Trophoblast cell (in vitro differentiated cells and primary cell): ENCODE data around the gene NT5C1B.

Source experiments
- DNase-seq, 2 donors: peaks; one replicate each; pipeline ENCODE4 v3.0.0-alpha.2; 2016
- H2AFZ ChIP-seq: 2 replicates; pipeline ENCODE4 v1.6.1; 2013; ENCODE audit warnings: low read length, moderate library complexity, mild to moderate bottlenecking; ENCODE audit not compliant: insufficient read depth, poor library complexity
- H2AK5ac ChIP-seq: 2 replicates; pipeline ENCODE4 v1.6.1; 2013; ENCODE audit warnings: mild to moderate bottlenecking, low read length
- H2BK120ac ChIP-seq: 2 replicates; pipeline ENCODE4 v1.6.1; 2013; ENCODE audit warnings: low read length, mild to moderate bottlenecking, moderate library complexity; ENCODE audit not compliant: insufficient read depth, poor library complexity
- H2BK12ac ChIP-seq: 2 replicates; pipeline ENCODE4 v1.6.1; 2013; ENCODE audit warnings: mild to moderate bottlenecking, low read length, moderate library complexity
- H2BK5ac ChIP-seq: 2 replicates; pipeline ENCODE4 v1.6.1; 2013; ENCODE audit warnings: low read length, low read depth, moderate library complexity, mild to moderate bottlenecking; ENCODE audit not compliant: poor library complexity
- H3K14ac ChIP-seq: 2 replicates; pipeline ENCODE4 v1.6.1; 2013; ENCODE audit warnings: mild to moderate bottlenecking, low read length
- H3K18ac ChIP-seq: 2 replicates; pipeline ENCODE4 v1.6.1; 2013; ENCODE audit warnings: mild to moderate bottlenecking, low read length
- H3K23ac ChIP-seq: 2 replicates; pipeline ENCODE4 v1.6.1; 2013; ENCODE audit warnings: low read length
- H3K27ac ChIP-seq: 2 replicates; pipeline ENCODE4 v1.5.1; 2013; ENCODE audit warnings: low read depth, mild to moderate bottlenecking, inconsistent platforms, low read length, moderate library complexity
- H3K27me3 ChIP-seq: 2 replicates; pipeline ENCODE4 v1.6.1; 2013; ENCODE audit warnings: inconsistent platforms, mild to moderate bottlenecking, low read length, moderate library complexity; ENCODE audit not compliant: insufficient read depth
- H3K36me3 ChIP-seq, 2 experiments: 1 replicate in 1 of 2; 2 replicates in 1 of 2; pipeline ENCODE4 v1.6.1; 2013; ENCODE audit warnings: low read length in 2 of 2, mild to moderate bottlenecking in 2 of 2, moderate library complexity in 1 of 2; ENCODE audit not compliant: insufficient read depth in 2 of 2, control insufficient read depth in 1 of 2
- H3K4ac ChIP-seq: 2 replicates; pipeline ENCODE4 v1.6.1; 2013; ENCODE audit warnings: low read depth, mild to moderate bottlenecking, low read length, moderate library complexity
- H3K4me1 ChIP-seq, 2 experiments: 1 replicate in 1 of 2; 2 replicates in 1 of 2; pipeline ENCODE4 v1.6.1; 2013; ENCODE audit warnings: low read length in 2 of 2, mild to moderate bottlenecking in 2 of 2, moderate library complexity in 1 of 2; ENCODE audit not compliant: insufficient read depth in 2 of 2, control insufficient read depth in 1 of 2
- H3K4me2 ChIP-seq: 2 replicates; pipeline ENCODE4 v1.6.1; 2013; ENCODE audit warnings: inconsistent platforms, mild to moderate bottlenecking, low read length, moderate library complexity
- H3K4me3 ChIP-seq: 2 replicates; pipeline ENCODE4 v1.5.1; 2013; ENCODE audit warnings: mild to moderate bottlenecking, low read depth, low read length, inconsistent platforms
- H3K79me1 ChIP-seq: one replicate; pipeline ENCODE4 v1.6.1; 2013; ENCODE audit warnings: low read length
- H3K79me2 ChIP-seq: 2 replicates; pipeline ENCODE4 v1.6.1; 2013; ENCODE audit warnings: low read length, mild to moderate bottlenecking; ENCODE audit not compliant: control insufficient read depth, insufficient read depth, poor library complexity
- H3K9ac ChIP-seq: 2 replicates; pipeline ENCODE4 v1.6.1; 2013; ENCODE audit warnings: mild to moderate bottlenecking, low read length
- H3K9me3 ChIP-seq: 2 replicates; pipeline ENCODE4 v1.6.1; 2013; ENCODE audit warnings: low read depth, mild to moderate bottlenecking, control low read depth, inconsistent platforms, low read length; ENCODE audit not compliant: insufficient read depth
- H4K12ac ChIP-seq: 2 replicates; pipeline ENCODE4 v1.6.1; 2013; ENCODE audit warnings: low read depth, mild to moderate bottlenecking, low read length, moderate library complexity
- H4K8ac ChIP-seq: 2 replicates; pipeline ENCODE4 v1.6.1; 2013; ENCODE audit warnings: low read depth, mild to moderate bottlenecking, low read length, moderate library complexity
- H4K91ac ChIP-seq: one replicate; pipeline ENCODE4 v1.6.1; 2013; ENCODE audit warnings: low read depth, mild to moderate bottlenecking, low read length, moderate library complexity
- WGBS: extraction: QIAGEN DNeasy Blood & Tissue Kit; methylation state at CpG from one replicate; pipeline ENCODE4 v1.1.7; 2013; ENCODE audit warnings: missing lambda C conversion rate; ENCODE audit not compliant: insufficient read length, insufficient coverage; ENCODE audit errors: extremely low coverage; 5-methylcytosine and 5-hydroxymethylcytosine counted together

NT5C1B gene

GRCh38 chr2:18545384-18545783 lies 44.0 kb downstream of the NT5C1B start:
- Histone ChIP-seq H3K9ac (no peak overlapping the region), H3K79me1 (no peaks in the 10 kb centered on the region), H3K4me1 (no peaks in the 10 kb centered on the region), H4K91ac (no peak overlapping the region), H3K27me3 (no peaks in the 10 kb centered on the region), H2AK5ac (no peak overlapping the region), H4K12ac (no peak overlapping the region), H3K27ac (no peak overlapping the region), H3K14ac (no peak overlapping the region), H2BK5ac (no peak overlapping the region), H3K4me2 (no peak overlapping the region), H3K4me3 (no peak overlapping the region), H3K4ac (no peak overlapping the region), H3K18ac (no peak overlapping the region), H2AFZ (no peak overlapping the region), H4K8ac (no peak overlapping the region), H3K23ac (no peak overlapping the region), H3K79me2 (no peaks in the 10 kb centered on the region), H2BK12ac (no peak overlapping the region), H3K36me3 (no peaks in the 10 kb centered on the region), H2BK120ac (no peak overlapping the region), H3K9me3 (no peaks in the 10 kb centered on the region)
- no peak for DNase-seq
- WGBS = no CpG with 5 or more reads among the region's 4 CpGs

- Histone ChIP-seq H3K9ac (no peak overlapping the region), H3K18ac (no peak overlapping the region), H4K12ac (no peak overlapping the region), H3K4me1 (no peaks in the 10 kb centered on the region), H3K14ac (no peak overlapping the region), H3K79me1 (no peaks in the 10 kb centered on the region), H2AK5ac (no peak overlapping the region), H3K36me3 (no peaks in the 10 kb centered on the region), H3K9me3 (no peaks in the 10 kb centered on the region), H3K4me3 (no peak overlapping the region), H2BK12ac (no peak overlapping the region), H4K91ac (no peak overlapping the region), H3K4ac (no peak overlapping the region), H3K79me2 (no peaks in the 10 kb centered on the region), H3K27ac (no peak overlapping the region), H3K27me3 (no peaks in the 10 kb centered on the region), H4K8ac (no peak overlapping the region), H2BK5ac (no peak overlapping the region), H3K23ac (no peak overlapping the region), H2AFZ (no peak overlapping the region), H3K4me2 (no peak overlapping the region), H2BK120ac (no peak overlapping the region)
- no peak for DNase-seq
- WGBS = no CpG with 5 or more reads among the region's 3 CpGs
Observed at GRCh38 chr2:18544171-18544570, 45.2 kb downstream of the NT5C1B start.

GRCh38 chr2:18540872-18541271 lies 48.5 kb downstream of the NT5C1B start:
- Histone ChIP-seq H3K4me3 (no peak overlapping the region), H3K4me1 (no peaks in the 10 kb centered on the region), H3K4ac (no peak overlapping the region), H2BK12ac (no peak overlapping the region), H3K27ac (no peak overlapping the region), H4K91ac (no peak overlapping the region), H3K27me3 (no peaks in the 10 kb centered on the region), H3K79me1 (no peaks in the 10 kb centered on the region), H2BK120ac (no peak overlapping the region), H3K18ac (no peak overlapping the region), H2AFZ (no peak overlapping the region), H3K14ac (no peak overlapping the region), H3K79me2 (no peaks in the 10 kb centered on the region), H3K23ac (no peak overlapping the region), H2BK5ac (no peak overlapping the region), H3K36me3 (no peaks in the 10 kb centered on the region), H3K4me2 (no peak overlapping the region), H4K8ac (no peak overlapping the region), H4K12ac (no peak overlapping the region), H3K9ac (no peak overlapping the region), H3K9me3 (no peaks in the 10 kb centered on the region), H2AK5ac (no peak overlapping the region)
- DNase-seq = no peak
- WGBS = no CpG with 5 or more reads among the region's 2 CpGs

GRCh38 chr2:18536697-18537096 lies 52.7 kb downstream of the NT5C1B start:
- WGBS = no CpG with 5 or more reads among the region's 1 CpG

More at GRCh38 chr2:18536697-18537096, 52.7 kb downstream of the NT5C1B start:
- Histone ChIP-seq H4K8ac (no peak overlapping the region), H3K79me1 (no peaks in the 10 kb centered on the region), H3K18ac (no peak overlapping the region), H3K27ac (no peak overlapping the region), H3K14ac (no peak overlapping the region), H4K12ac (no peak overlapping the region), H3K79me2 (no peaks in the 10 kb centered on the region), H2AK5ac (no peak overlapping the region), H3K4me3 (no peak overlapping the region), H3K9ac (no peak overlapping the region), H3K27me3 (no peaks in the 10 kb centered on the region), H4K91ac (no peak overlapping the region), H3K4ac (no peak overlapping the region), H3K4me2 (no peak overlapping the region), H3K9me3 (no peaks in the 10 kb centered on the region), H3K36me3 (no peaks in the 10 kb centered on the region), H2BK12ac (no peak overlapping the region), H3K23ac (no peak overlapping the region), H2BK5ac (no peak overlapping the region), H3K4me1 (no peaks in the 10 kb centered on the region), H2BK120ac (no peak overlapping the region), H2AFZ (no peak overlapping the region)
- DNase-seq = no peak
